Cardiac muscle cell (in vitro differentiated cells and primary cell): ENCODE measurements around the gene TEKT5. TPM values are rescaled to one million over a fixed set of nuclear protein-coding genes. Genes with fewer than 3 reads are reported as not detected.

Source experiments
- polyA plus RNA-seq: library from polyadenylated mRNA; unstranded; fragments of >200 nt; fragmentation: Nextera tagmentation; extraction: Ambion mirVana; gene quantifications from 2 replicates; pipeline ENCODE4 v1.2.1, GENCODE V29; 2016
- total RNA-seq: library from RNA; depleted of rRNA; stranded (reverse); fragments of >200 nt; gene quantifications from 2 replicates; pipeline ENCODE4 v1.2.3, GENCODE V29; 2016

TEKT5 gene
- total and polyA plus RNA-seq, 2 experiments from 2014 or later, result 0.48 TPM

Other genes starting within 250 kb of the TEKT5 start
- 40.9 and 47.5 TPM in 2 replicates for gene EMP2, start 114.3 kb downstream of the TEKT5 start, total RNA-seq
- gene EMP2, start 114.3 kb downstream of the TEKT5 start, polyA plus RNA-seq, result 146 and 151 TPM in 2 replicates
- gene NUBP1, start 48.9 kb upstream of the TEKT5 start, total RNA-seq, result 44.6 and 60.4 TPM in 2 replicates
- gene NUBP1, start 48.9 kb upstream of the TEKT5 start, polyA plus RNA-seq, result 53.2 and 54.0 TPM in 2 replicates
- 2.0 and 2.5 TPM in 2 replicates for gene TVP23A, start 123.9 kb upstream of the TEKT5 start, total RNA-seq
- gene TVP23A, start 123.9 kb upstream of the TEKT5 start, polyA plus RNA-seq, result 0.87 and 2.1 TPM in 2 replicates
- 0.06 TPM in 1 of 2 replicates, not detected in the other for gene CIITA, start 182.3 kb upstream of the TEKT5 start, total RNA-seq
- gene CIITA, start 182.3 kb upstream of the TEKT5 start, polyA plus RNA-seq, result 0.81 and 1.1 TPM in 2 replicates
- gene DEXI, start 247.5 kb upstream of the TEKT5 start, total RNA-seq, result 112 and 115 TPM in 2 replicates
- 78.4 and 92.1 TPM in 2 replicates for gene DEXI, start 247.5 kb upstream of the TEKT5 start, polyA plus RNA-seq
- 23.9 and 26.8 TPM in 2 replicates for gene CLEC16A, start 249.6 kb upstream of the TEKT5 start, total RNA-seq
- gene CLEC16A, start 249.6 kb upstream of the TEKT5 start, polyA plus RNA-seq, result 17.5 and 23.6 TPM in 2 replicates